Ramos (cell line): Measurements from ENCODE around the gene PER2.
"Not testable (repeated sequence)": the region's sequence is repeated elsewhere in the genome, so short reads cannot be mapped to it uniquely, and the experiment has no call there.

Experiments used
- in situ Hi-C: fragments of 300-500 bp; cut with MboI; formaldehyde crosslinking; loops from one replicate; pipeline ENCODE4 v1.14.3; 2022; ENCODE audit warnings: low sequenced_read_pairs; ENCODE audit not compliant: unreplicated experiment

PER2 gene

GRCh38 chr2:238313991-238314350, 25.6 kb upstream of the PER2 start:
- in situ Hi-C loops, result no loop called here

GRCh38 chr2:238313289-238313990, 25.0 kb upstream of the PER2 start:
- in situ Hi-C loops, result no loop called here

- in situ Hi-C loops, result not testable (repeated sequence)
Observed at GRCh38 chr2:238310721-238311120, 22.3 kb upstream of the PER2 start.

GRCh38 chr2:238308177-238308576, 19.8 kb upstream of the PER2 start:
- in situ Hi-C loops, result no loop called here

GRCh38 chr2:238306672-238306998, 18.2 kb upstream of the PER2 start:
- in situ Hi-C loops, result no loop called here

GRCh38 chr2:238305965-238306671, 17.7 kb upstream of the PER2 start:
- in situ Hi-C loops, result no loop called here

GRCh38 chr2:238305092-238305862, 16.9 kb upstream of the PER2 start:
- in situ Hi-C loops, result no loop called here

- in situ Hi-C loops, result no loop called here
Observed at GRCh38 chr2:238304116-238304515, 15.7 kb upstream of the PER2 start.

GRCh38 chr2:238302751-238303150, 14.3 kb upstream of the PER2 start:
- in situ Hi-C loops, result no loop called here

- in situ Hi-C loops, result no loop called here
Observed at GRCh38 chr2:238302087-238302486, 13.7 kb upstream of the PER2 start.

- in situ Hi-C loops, result no loop called here
Observed at GRCh38 chr2:238299803-238300202, 11.4 kb upstream of the PER2 start.

GRCh38 chr2:238296638-238297457, 8.4 kb upstream of the PER2 start:
- in situ Hi-C loops, result no loop called here

- in situ Hi-C loops, result no loop called here
Observed at GRCh38 chr2:238295144-238296112, 7.0 kb upstream of the PER2 start.

- in situ Hi-C loops, result no loop called here
Observed at GRCh38 chr2:238294393-238295143, 6.2 kb upstream of the PER2 start.

GRCh38 chr2:238294046-238294392, 5.6 kb upstream of the PER2 start:
- in situ Hi-C loops, result no loop called here

- in situ Hi-C loops, result no loop called here
Observed at GRCh38 chr2:238291550-238292281, 3.3 kb upstream of the PER2 start.

GRCh38 chr2:238290715-238291549, 2.5 kb upstream of the PER2 start:
- in situ Hi-C loops, result no loop called here
